ENCODE data around the gene NOS1AP.

- no peak for TF ChIP-seq POLR2A (IDR thresholded peaks at IDR 0.05)
- TF ChIP-seq CTCF (IDR thresholded peaks at IDR 0.05) = no peak
Measured at GRCh38 chr1:162398999-162399580, 329.6 kb downstream of the NOS1AP start.

All from vagina (tissue), 2 donors.